ENCODE data around the gene MTFMT.
"Not testable (repeated sequence)": the region's sequence is repeated elsewhere in the genome, so short reads cannot be mapped to it uniquely, and the experiment has no call there.

MTFMT gene

DNA sequence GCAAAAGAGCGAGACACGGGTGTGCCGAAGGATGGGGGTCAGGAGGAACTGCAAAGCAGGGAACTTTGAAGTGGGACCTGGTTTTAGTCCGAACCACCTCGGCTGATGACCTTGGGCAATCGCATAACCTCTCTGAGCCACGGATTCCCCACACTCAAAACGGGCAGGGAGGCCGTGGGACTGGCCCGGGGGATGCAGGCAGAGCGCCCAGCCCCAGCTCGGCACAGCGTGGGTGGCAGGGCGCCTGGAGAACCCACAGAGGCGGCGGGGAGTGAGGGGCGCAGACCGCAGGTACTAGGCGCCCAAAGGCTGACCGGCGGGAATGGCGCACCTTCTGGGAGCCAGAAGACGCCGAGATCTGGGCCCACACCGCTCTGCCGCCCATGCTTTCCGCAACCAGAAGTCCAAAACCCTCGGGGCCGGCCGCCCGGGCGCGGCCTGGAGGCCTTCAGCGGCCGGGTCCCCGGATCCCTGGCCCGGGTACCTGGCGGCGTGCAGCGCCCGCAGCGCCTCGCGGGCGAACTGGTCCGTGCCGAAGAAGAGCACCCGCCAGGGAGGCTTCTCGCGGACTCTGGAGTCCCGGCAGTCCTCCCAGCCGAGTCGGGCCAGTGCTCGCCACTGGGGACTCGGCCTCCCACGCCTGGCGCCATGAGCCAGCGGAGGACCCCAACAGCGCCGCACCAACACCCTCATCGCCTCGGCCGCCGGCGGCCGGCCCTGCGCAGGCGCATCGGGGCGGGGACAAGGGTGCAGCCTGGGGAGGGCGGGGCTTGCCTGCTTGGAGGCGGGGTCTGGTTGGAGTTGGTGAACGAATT is at the start of gene MTFMT:
MTFMT (minus strand) TSS at position 719 of the 815 bp plus-strand sequence; CDS start at position 693, 26 bp downstream.
- DNase-seq (ENCODE audit: low read depth): peak; percentile 78
- H3K4me3 ChIP-seq (replicated peaks; ENCODE audit: low read depth, low read length): peak within 1 kb of the TSS; percentile 86
- TF ChIP-seq, protein P1, sequence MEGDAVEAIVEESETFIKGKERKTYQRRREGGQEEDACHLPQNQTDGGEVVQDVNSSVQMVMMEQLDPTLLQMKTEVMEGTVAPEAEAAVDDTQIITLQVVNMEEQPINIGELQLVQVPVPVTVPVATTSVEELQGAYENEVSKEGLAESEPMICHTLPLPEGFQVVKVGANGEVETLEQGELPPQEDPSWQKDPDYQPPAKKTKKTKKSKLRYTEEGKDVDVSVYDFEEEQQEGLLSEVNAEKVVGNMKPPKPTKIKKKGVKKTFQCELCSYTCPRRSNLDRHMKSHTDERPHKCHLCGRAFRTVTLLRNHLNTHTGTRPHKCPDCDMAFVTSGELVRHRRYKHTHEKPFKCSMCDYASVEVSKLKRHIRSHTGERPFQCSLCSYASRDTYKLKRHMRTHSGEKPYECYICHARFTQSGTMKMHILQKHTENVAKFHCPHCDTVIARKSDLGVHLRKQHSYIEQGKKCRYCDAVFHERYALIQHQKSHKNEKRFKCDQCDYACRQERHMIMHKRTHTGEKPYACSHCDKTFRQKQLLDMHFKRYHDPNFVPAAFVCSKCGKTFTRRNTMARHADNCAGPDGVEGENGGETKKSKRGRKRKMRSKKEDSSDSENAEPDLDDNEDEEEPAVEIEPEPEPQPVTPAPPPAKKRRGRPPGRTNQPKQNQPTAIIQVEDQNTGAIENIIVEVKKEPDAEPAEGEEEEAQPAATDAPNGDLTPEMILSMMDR (IDR thresholded peaks at IDR 0.05; ENCODE audit: low read length, missing control alignments): no peak

DNA sequence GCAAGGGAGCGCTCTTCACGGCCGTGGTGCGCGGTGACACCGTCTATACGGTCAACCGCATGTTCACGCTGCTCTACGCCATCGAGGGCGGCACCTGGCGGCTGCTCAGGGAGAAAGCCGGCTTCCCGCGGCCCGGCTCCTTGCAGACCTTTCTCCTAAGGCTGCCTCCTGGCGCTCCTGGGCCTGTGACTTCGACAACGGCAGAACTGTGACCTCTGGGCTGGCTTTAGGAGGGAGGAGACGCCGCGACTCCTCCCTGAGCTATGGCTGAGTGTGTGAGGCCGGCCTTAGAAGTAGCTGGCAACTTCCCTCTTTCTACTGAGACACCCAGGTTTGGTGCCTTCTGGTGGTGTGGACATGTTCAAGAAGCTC is 48.5 kb upstream of the MTFMT start:
- DNase-seq (ENCODE audit: low read depth): peak; percentile 68
- H3K4me3 ChIP-seq (replicated peaks; ENCODE audit: low read depth, low read length): no peak overlapping the region
- TF ChIP-seq, protein P1 (IDR thresholded peaks at IDR 0.05; ENCODE audit: low read length, missing control alignments): peak; percentile 56

DNA sequence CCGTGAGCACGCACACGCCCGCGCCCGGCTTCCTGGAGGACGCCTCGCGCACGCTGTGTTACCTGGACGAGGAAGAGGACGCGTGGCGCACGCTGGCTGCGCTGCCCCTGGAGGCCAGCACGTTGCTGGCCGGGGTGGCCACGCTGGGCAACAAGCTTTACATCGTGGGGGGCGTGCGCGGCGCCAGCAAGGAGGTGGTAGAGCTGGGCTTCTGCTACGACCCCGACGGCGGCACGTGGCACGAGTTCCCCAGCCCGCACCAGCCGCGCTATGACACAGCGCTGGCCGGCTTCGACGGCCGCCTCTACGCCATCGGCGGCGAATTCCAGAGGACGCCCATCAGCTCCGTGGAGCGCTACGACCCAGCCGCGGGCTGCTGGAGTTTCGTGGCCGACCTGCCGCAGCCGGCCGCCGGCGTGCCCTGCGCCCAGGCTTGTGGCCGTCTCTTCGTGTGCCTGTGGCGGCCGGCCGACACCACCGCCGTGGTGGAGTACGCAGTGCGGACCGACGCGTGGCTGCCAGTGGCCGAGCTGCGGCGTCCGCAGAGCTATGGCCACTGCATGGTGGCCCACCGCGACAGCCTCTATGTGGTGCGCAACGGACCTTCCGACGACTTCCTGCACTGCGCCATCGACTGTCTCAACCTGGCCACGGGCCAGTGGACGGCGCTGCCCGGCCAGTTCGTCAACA is 48.0 kb upstream of the MTFMT start:
- TF ChIP-seq, protein P1 (IDR thresholded peaks at IDR 0.05; ENCODE audit: low read length, missing control alignments): no peak
- H3K4me3 ChIP-seq (replicated peaks; ENCODE audit: low read depth, low read length): no peak overlapping the region

DNA sequence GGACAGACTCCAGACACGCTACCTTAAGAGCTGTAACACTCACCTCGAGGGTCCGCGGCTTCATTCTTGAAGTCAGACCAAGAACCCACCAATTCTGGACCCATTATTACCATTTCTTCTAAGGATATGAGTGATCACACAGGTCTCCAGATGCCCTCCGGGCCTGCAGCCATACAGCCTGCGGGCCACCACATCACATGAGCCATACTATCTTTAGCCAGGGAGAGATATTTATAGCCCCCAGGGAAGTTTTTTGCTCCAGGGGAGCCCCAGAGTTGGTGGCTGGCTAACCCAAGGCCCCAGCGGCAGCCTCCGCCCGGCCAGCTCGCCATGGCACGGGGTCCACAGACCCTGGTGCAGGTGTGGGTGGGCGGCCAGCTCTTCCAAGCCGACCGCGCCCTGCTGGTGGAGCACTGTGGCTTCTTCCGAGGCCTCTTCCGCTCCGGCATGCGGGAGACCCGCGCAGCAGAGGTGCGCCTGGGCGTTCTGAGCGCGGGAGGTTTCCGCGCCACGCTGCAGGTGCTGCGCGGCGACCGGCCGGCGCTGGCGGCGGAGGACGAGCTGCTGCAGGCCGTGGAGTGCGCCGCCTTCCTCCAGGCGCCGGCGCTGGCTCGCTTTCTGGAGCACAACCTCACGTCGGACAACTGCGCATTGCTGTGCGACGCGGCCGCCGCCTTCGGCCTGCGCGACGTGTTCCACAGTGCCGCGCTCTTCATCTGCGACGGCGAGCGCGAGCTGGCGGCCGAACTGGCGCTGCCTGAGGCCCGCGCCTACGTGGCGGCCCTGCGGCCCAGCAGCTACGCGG is 47.2 kb upstream of the MTFMT start, which contains the start of gene KBTBD13:
KBTBD13 (plus strand) TSS at position 261 of the 805 bp plus-strand sequence; CDS start at position 331, 70 bp downstream.
- no peak within 1 kb of the TSS for H3K4me3 ChIP-seq (replicated peaks; ENCODE audit: low read depth, low read length)
- DNase-seq (ENCODE audit: low read depth): no peak
- TF ChIP-seq, protein P1 (IDR thresholded peaks at IDR 0.05; ENCODE audit: low read length, missing control alignments): no peak

More for the DNA sequence above, 48.0 kb upstream of the MTFMT start:
- no peak for DNase-seq (ENCODE audit: low read depth)

DNA sequence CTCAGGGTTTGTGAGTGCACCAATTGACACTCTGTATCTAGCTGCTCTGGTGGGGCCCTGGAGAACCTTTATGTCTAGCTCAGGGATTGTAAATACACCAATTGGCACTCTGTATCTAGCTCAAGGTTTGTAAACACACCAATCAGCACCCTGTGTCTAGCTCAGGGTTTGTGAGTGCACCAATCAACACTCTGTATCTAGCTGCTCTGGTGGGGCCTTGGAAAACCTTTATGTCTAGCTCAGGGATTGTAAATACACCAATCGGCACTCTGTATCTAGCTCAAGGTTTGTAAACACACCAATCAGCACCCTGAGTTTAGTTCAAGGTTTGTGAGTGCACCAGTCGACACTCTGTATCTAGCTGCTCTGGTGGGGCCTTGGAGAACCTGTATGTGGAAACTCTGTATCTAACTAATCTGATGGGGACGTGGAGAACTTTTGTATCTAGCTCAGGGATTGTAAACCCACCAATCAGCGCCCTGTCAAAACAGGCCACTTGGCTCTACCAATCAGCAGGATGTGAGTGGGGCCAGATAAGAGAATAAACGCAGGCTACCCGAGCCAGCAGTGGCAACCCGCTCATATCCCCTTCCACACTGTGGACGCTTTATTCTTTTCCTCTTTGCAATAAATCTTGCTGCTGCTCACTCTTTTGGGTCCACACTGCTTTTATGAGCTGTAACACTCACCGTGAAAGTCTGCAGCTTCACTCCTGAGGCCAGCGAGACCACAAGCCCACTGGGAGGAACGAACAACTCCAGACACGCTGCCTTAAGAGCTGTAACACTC is 46.4 kb upstream of the MTFMT start:
- DNase-seq (ENCODE audit: low read depth); H3K4me3 ChIP-seq (replicated peaks; ENCODE audit: low read depth, low read length): not testable (repeated sequence)

DNA sequence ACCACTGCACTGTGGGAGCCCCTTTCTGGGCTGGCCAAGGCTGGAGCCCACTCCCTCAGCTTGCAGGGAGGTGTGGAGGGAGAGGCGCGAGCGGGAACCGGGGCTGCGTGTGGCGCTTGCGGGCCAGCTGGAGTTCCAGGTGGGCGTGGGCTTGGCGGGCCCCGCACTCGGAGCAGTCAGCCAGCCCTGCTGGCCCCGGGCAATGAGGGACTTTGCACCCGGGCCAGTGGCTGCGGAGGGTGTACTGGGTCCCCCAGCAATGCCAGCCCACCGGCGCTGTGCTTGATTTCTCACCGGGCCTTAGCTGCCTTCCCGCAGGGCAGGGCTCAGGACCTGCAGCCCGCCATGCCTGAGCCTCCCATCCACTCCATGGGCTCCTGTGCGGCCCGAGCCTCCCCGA is 45.5 kb upstream of the MTFMT start:
- H3K4me3 ChIP-seq (replicated peaks; ENCODE audit: low read depth, low read length); DNase-seq (ENCODE audit: low read depth): not testable (repeated sequence)

DNA sequence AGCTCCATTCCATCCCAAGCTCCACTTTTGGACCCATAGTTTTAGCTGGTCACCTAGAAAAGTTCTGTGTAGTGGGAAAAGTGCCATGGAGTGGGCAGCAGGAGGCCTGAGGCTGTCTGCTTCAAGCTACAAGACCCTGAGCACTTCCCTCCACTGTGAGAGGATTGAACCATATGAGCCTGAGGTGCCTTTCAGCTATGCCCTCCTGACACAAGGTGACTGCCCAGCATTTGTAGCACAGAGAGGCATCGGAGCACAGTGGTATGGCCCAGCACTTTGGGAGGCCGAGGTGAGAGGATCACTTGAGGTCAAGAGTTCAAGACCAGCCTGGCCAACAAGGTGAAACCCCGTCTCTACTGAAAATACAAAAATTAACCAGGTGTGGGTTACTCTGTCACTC is 43.2 kb upstream of the MTFMT start:
- no peak for DNase-seq (ENCODE audit: low read depth)
- H3K4me3 ChIP-seq (replicated peaks; ENCODE audit: low read depth, low read length): no peak overlapping the region
- TF ChIP-seq, protein P1 (IDR thresholded peaks at IDR 0.05; ENCODE audit: low read length, missing control alignments): no peak
